ENCODE results near the gene AKR7A3. TPM values are rescaled to one million over a fixed set of nuclear protein-coding genes. Genes with fewer than 3 reads are reported as not detected.

Gene AKR7A3
- total RNA-seq, 1 donor from 2014 or later: 2.1 TPM

DNA sequence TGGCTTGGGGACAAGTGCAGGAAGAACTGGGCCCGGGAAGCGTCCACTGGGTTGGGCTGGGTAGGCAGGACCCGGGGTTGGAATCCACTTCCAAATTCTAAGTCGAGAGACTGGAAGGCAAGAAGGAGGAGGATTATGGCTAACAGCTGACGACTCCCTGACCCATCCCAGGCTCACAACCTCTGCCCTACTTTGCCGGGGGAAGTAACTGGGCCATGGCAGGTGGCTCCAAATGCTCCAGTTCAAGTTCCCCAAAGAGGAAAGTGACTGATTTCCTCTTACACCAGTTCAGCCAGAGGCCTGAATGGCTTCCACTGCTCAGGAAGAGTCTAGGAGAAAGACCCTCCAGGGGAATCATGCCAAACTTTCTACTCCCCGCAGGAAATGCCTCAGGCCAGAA, 48.7 kb downstream of the AKR7A3 start:
- H3K27ac Mint-ChIP-seq: no peak overlapping the region
- no peaks in the 10 kb centered on the region for H3K4me1 Mint-ChIP-seq (ENCODE audit: low read depth)
- H3K9me3 Mint-ChIP-seq (ENCODE audit: low read depth): no peaks in the 10 kb centered on the region
- no peak for DNase-seq (ENCODE audit: low spot score, unreplicated experiment)
- TF ChIP-seq, protein P1, sequence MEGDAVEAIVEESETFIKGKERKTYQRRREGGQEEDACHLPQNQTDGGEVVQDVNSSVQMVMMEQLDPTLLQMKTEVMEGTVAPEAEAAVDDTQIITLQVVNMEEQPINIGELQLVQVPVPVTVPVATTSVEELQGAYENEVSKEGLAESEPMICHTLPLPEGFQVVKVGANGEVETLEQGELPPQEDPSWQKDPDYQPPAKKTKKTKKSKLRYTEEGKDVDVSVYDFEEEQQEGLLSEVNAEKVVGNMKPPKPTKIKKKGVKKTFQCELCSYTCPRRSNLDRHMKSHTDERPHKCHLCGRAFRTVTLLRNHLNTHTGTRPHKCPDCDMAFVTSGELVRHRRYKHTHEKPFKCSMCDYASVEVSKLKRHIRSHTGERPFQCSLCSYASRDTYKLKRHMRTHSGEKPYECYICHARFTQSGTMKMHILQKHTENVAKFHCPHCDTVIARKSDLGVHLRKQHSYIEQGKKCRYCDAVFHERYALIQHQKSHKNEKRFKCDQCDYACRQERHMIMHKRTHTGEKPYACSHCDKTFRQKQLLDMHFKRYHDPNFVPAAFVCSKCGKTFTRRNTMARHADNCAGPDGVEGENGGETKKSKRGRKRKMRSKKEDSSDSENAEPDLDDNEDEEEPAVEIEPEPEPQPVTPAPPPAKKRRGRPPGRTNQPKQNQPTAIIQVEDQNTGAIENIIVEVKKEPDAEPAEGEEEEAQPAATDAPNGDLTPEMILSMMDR (IDR thresholded peaks at IDR 0.05; ENCODE audit: unreplicated experiment): no peak
- no peak overlapping the region for H3K4me3 Mint-ChIP-seq (ENCODE audit: low read depth)
- H3K36me3 Mint-ChIP-seq (ENCODE audit: insufficient read depth): peaks cover 13% of the 10 kb centered on the region
- no peaks in the 10 kb centered on the region for H3K27me3 Mint-ChIP-seq

DNA sequence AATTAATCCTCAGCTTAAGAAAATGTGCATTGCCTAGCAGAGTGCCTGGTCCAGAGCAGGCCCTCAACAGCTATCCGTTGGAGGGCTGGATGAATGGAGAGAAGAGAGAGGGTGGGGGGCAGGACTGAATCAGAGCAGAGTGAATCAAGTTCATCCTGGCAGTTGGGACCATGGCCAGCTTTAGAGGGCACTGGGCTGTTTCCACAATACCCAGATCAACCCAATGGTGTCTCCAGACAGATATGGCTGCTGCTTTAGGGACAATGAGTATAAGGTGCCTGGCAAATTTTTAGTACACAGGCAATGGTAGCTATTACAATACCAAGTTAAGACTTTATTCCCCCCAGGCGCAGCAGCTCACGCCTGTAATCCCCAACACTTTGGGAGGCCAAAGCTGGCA, 54.3 kb downstream of the AKR7A3 start:
- no peak for DNase-seq (ENCODE audit: low spot score, unreplicated experiment)
- H3K36me3 Mint-ChIP-seq (ENCODE audit: insufficient read depth): peaks cover 18% of the 10 kb centered on the region
- H3K4me1 Mint-ChIP-seq (ENCODE audit: low read depth): no peaks in the 10 kb centered on the region
- TF ChIP-seq, protein P1 (IDR thresholded peaks at IDR 0.05; ENCODE audit: unreplicated experiment): no peak
- no peaks in the 10 kb centered on the region for H3K27me3 Mint-ChIP-seq
- H3K9me3 Mint-ChIP-seq (ENCODE audit: low read depth): no peaks in the 10 kb centered on the region
- no peak overlapping the region for H3K4me3 Mint-ChIP-seq (ENCODE audit: low read depth)
- no peak overlapping the region for H3K27ac Mint-ChIP-seq

Other genes starting within 250 kb of the AKR7A3 start
- gene UBR4, start 78.5 kb downstream of the AKR7A3 start, total RNA-seq: 153 and 155 TPM in 2 replicates
- 61.9 and 66.7 TPM in 2 replicates for gene EMC1, start 37.2 kb downstream of the AKR7A3 start, total RNA-seq
- gene MRTO4, start 37.0 kb downstream of the AKR7A3 start, total RNA-seq: 27.8 and 33.9 TPM in 2 replicates
- 53.7 and 55.8 TPM in 2 replicates for gene AKR7A2, start 23.4 kb upstream of the AKR7A3 start, total RNA-seq
- gene SLC66A1, start 23.6 kb upstream of the AKR7A3 start, total RNA-seq: 25.7 and 26.7 TPM in 2 replicates
- 189 and 211 TPM in 2 replicates for gene CAPZB, start 196.8 kb upstream of the AKR7A3 start, total RNA-seq

Measured in progenitor cell of endocrine pancreas (in vitro differentiated cells).